Natural killer cell (primary cell): ENCODE data around the gene HACL1. TPM values are rescaled to one million over a fixed set of nuclear protein-coding genes. Genes with fewer than 3 reads are reported as not detected.
"Not testable (repeated sequence)": the region's sequence is repeated elsewhere in the genome, so short reads cannot be mapped to it uniquely, and the experiment has no call there.

ENCODE experiments used
- ATAC-seq, 3 donors: fragments of 150-1000 bp in 2 of 3; fragments of 200-7000 bp in 1 of 3; cut with Tn5 transposase; 1 replicate in 1 of 3; 2 replicates in 2 of 3; pipeline ENCODE4 v1.10.0; 2021; ENCODE audit warnings: mild to moderate bottlenecking in 2 of 3, moderate library complexity in 2 of 3
- DNase-seq, 2 donors: peaks; one replicate each; pipeline versions ENCODE4 v3.0.0 to v3.0.0-alpha.2; 2013 to 2021; ENCODE audit warnings: mixed read lengths in 1 of 2
- H3K27ac ChIP-seq: one replicate; pipeline ENCODE4 v1.5.1; 2013; ENCODE audit warnings: mild to moderate bottlenecking, low read length
- H3K27me3 ChIP-seq: one replicate; pipeline ENCODE4 v1.6.1; 2013; ENCODE audit warnings: low read length; ENCODE audit not compliant: control insufficient read depth, insufficient read depth
- H3K36me3 ChIP-seq: one replicate; pipeline ENCODE4 v1.6.1; 2013; ENCODE audit warnings: low read length; ENCODE audit not compliant: control insufficient read depth, insufficient read depth
- H3K4me1 ChIP-seq: one replicate; pipeline ENCODE4 v1.6.1; 2013; ENCODE audit warnings: low read length; ENCODE audit not compliant: control insufficient read depth, insufficient read depth
- H3K4me3 ChIP-seq: one replicate; pipeline ENCODE4 v1.5.1; 2013; ENCODE audit warnings: low read length
- H3K9me3 ChIP-seq: one replicate; pipeline ENCODE4 v1.6.1; 2013; ENCODE audit warnings: low read length; ENCODE audit not compliant: control insufficient read depth, insufficient read depth
- H3K27ac Mint-ChIP-seq, 2 donors: one replicate each; pipeline ENCODE4 v1.8.0; 2022; ENCODE audit warnings: mild to moderate bottlenecking in 2 of 2, mixed read lengths in 2 of 2, moderate library complexity in 1 of 2
- H3K27me3 Mint-ChIP-seq, 2 donors: one replicate each; pipeline ENCODE4 v1.8.0; 2022; ENCODE audit warnings: low read depth in 2 of 2, mixed read lengths in 2 of 2
- H3K36me3 Mint-ChIP-seq: one replicate; pipeline ENCODE4 v1.8.0; 2022; ENCODE audit warnings: mixed read lengths
- H3K4me1 Mint-ChIP-seq, 2 donors: one replicate each; pipeline ENCODE4 v1.8.0; 2022; ENCODE audit warnings: mixed read lengths in 2 of 2
- H3K4me3 Mint-ChIP-seq: one replicate; pipeline ENCODE4 v1.8.0; 2022; ENCODE audit warnings: mild to moderate bottlenecking, moderate library complexity, mixed read lengths
- H3K9me3 Mint-ChIP-seq, 2 donors: one replicate each; pipeline ENCODE4 v1.8.0; 2022; ENCODE audit warnings: mixed read lengths in 2 of 2
- WGBS: methylation state at CpG from one replicate; pipeline ENCODE4 v1.1.7; 2013; ENCODE audit warnings: missing lambda C conversion rate; ENCODE audit not compliant: insufficient coverage; 5-methylcytosine and 5-hydroxymethylcytosine counted together
- intact Hi-C: fragments of 100-400 bp; cut with micrococcal nuclease; formaldehyde crosslinking; loops from one replicate; pipeline ENCODE4 v1.14.2; 2022
- total RNA-seq, 4 donors: library from RNA; stranded (reverse); fragments of 120-200 nt in 1 of 4; gene quantifications; one replicate each; pipeline versions ENCODE4 v1.2.3 to v1.2.4, GENCODE V29; 2013 to 2022
- TF ChIP-seq, protein P1 (sequence below): fragments of 200-600 bp; IDR thresholded peaks from one replicate; pipeline ENCODE4 v1.8.0; 2022; ENCODE audit warnings: antibody characterized with exemption

HACL1 gene
- total RNA-seq, 3 donors from 2014 or later (not counting 1 experiment from before 2014, with no cell fraction given), result 36.7 to 39.8 (median 37.3) TPM

GRCh38 chr3:15629860-15630597, 28.7 kb upstream of the HACL1 start:
- Mint-ChIP-seq H3K27me3 (no peaks in the 10 kb centered on the region), H3K9me3 (no peaks in the 10 kb centered on the region), H3K27ac (peak overlapping the region; percentile 2 to 59), H3K36me3 (no peaks in the 10 kb centered on the region), H3K4me3 (peak overlapping the region; percentile 78), H3K4me1 (peaks cover 24 to 28% of the 10 kb centered on the region in 2 donors)
- Histone ChIP-seq H3K27ac (no peak overlapping the region), H3K4me3 (no peak overlapping the region), H3K4me1 (peaks cover 6% of the 10 kb centered on the region), H3K36me3 (no peaks in the 10 kb centered on the region), H3K27me3 (no peaks in the 10 kb centered on the region), H3K9me3 (no peaks in the 10 kb centered on the region)
- intact Hi-C loops, result loop anchor here (1.0 to 2.0 kb wide), 2 partner anchors 182 to 617 kb away; no protein-coding TSS in a partner anchor
- peak; percentile 98 to 100 (median 100) for ATAC-seq
- TF ChIP-seq, protein P1, sequence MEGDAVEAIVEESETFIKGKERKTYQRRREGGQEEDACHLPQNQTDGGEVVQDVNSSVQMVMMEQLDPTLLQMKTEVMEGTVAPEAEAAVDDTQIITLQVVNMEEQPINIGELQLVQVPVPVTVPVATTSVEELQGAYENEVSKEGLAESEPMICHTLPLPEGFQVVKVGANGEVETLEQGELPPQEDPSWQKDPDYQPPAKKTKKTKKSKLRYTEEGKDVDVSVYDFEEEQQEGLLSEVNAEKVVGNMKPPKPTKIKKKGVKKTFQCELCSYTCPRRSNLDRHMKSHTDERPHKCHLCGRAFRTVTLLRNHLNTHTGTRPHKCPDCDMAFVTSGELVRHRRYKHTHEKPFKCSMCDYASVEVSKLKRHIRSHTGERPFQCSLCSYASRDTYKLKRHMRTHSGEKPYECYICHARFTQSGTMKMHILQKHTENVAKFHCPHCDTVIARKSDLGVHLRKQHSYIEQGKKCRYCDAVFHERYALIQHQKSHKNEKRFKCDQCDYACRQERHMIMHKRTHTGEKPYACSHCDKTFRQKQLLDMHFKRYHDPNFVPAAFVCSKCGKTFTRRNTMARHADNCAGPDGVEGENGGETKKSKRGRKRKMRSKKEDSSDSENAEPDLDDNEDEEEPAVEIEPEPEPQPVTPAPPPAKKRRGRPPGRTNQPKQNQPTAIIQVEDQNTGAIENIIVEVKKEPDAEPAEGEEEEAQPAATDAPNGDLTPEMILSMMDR, result peak; percentile 75
- 45% methylated on average over 10 of the region's 10 CpGs for WGBS
- DNase-seq, result peak; percentile 43 to 87

- DNase-seq, result no peak
- Mint-ChIP-seq H3K27ac (no peak overlapping the region), H3K36me3 (no peaks in the 10 kb centered on the region), H3K9me3 (no peaks in the 10 kb centered on the region), H3K4me3 (no peak overlapping the region), H3K4me1 (peaks cover 28 to 31% of the 10 kb centered on the region in 2 donors), H3K27me3 (no peaks in the 10 kb centered on the region)
- H3K27me3 ChIP-seq, result no peaks in the 10 kb centered on the region
- no peak overlapping the region for H3K27ac ChIP-seq
- peaks cover 12% of the 10 kb centered on the region for H3K4me1 ChIP-seq
- H3K4me3 ChIP-seq, result no peak overlapping the region
- ATAC-seq, result no peak
- H3K9me3 ChIP-seq, result no peaks in the 10 kb centered on the region
- TF ChIP-seq, protein P1, result no peak
- intact Hi-C loops, result no loop called here
- H3K36me3 ChIP-seq, result no peaks in the 10 kb centered on the region
These were observed 27.6 kb upstream of the HACL1 start for GRCh38 chr3:15628967-15629366.

GRCh38 chr3:15623535-15624440, 22.4 kb upstream of the HACL1 start:
- Histone ChIP-seq H3K27ac (peak overlapping the region; percentile 61), H3K4me3 (no peak overlapping the region), H3K27me3 (no peaks in the 10 kb centered on the region), H3K4me1 (peaks cover 9% of the 10 kb centered on the region), H3K36me3 (no peaks in the 10 kb centered on the region), H3K9me3 (peaks cover 14% of the 10 kb centered on the region)
- peak in 2 of 3 donors; percentile 56 to 64 for ATAC-seq
- Mint-ChIP-seq H3K27ac (peak overlapping the region; percentile 4 to 72), H3K36me3 (peaks cover 31% of the 10 kb centered on the region), H3K4me1 (peaks cover 13 to 18% of the 10 kb centered on the region in 2 donors), H3K27me3 (no peaks in the 10 kb centered on the region), H3K9me3 (peaks cover 3 to 9% of the 10 kb centered on the region in 2 donors), H3K4me3 (peak overlapping the region; percentile 74)
- 63% methylated on average over 4 of the region's 4 CpGs for WGBS
- TF ChIP-seq, protein P1, result no peak
- intact Hi-C loops, result no loop called here
- DNase-seq, result peak in 1 of 2 donors; percentile 66

- peaks cover 14% of the 10 kb centered on the region for H3K9me3 ChIP-seq
- H3K4me1 ChIP-seq, H3K9me3 Mint-ChIP-seq, DNase-seq, ATAC-seq, H3K27ac Mint-ChIP-seq, H3K36me3 ChIP-seq, H3K4me3 ChIP-seq, H3K27ac ChIP-seq, H3K4me3 Mint-ChIP-seq, H3K27me3 ChIP-seq, intact Hi-C loops, H3K27me3 Mint-ChIP-seq: not testable (repeated sequence)
- 96% methylated on average over 7 of the region's 8 CpGs for WGBS
- Mint-ChIP-seq H3K4me1 (peaks cover 13 to 21% of the 10 kb centered on the region in 2 donors), H3K36me3 (peaks cover 31% of the 10 kb centered on the region)
These were observed 18.5 kb upstream of the HACL1 start for GRCh38 chr3:15619659-15620464.
